NT2/D1 (cell line): Measurements from ENCODE around the gene TMEM117.
"Not testable (repeated sequence)": the region's sequence is repeated elsewhere in the genome, so short reads cannot be mapped to it uniquely, and the experiment has no call there.

Source experiments
- DNase-seq: peaks from one replicate; pipeline ENCODE4 v3.0.0-alpha.2; 2011; ENCODE audit warnings: low read depth, low spot score
- H3K27me3 ChIP-seq: 2 replicates; pipeline ENCODE4 v1.6.0; 2011; ENCODE audit warnings: mild to moderate bottlenecking; ENCODE audit not compliant: insufficient read length, insufficient read depth
- H3K36me3 ChIP-seq: 2 replicates; pipeline ENCODE4 v1.6.1; 2011; ENCODE audit warnings: mild to moderate bottlenecking, low read length, mixed read lengths; ENCODE audit not compliant: insufficient read depth, insufficient read length
- H3K4me1 ChIP-seq: 2 replicates; pipeline ENCODE4 v1.5.1; 2011; ENCODE audit not compliant: insufficient read depth, insufficient read length
- H3K4me3 ChIP-seq: 2 replicates; pipeline ENCODE4 v1.5.1; 2011; ENCODE audit warnings: low read depth; ENCODE audit not compliant: insufficient read length
- H3K9ac ChIP-seq: 2 replicates; pipeline ENCODE4 v1.6.0; 2011; ENCODE audit warnings: low read depth; ENCODE audit not compliant: insufficient read length
- H3K9me3 ChIP-seq: 2 replicates; pipeline ENCODE4 v1.5.1; 2011; ENCODE audit warnings: mild to moderate bottlenecking, low read length; ENCODE audit not compliant: insufficient read depth
- SUZ12 ChIP-seq: IDR thresholded peaks from 2 replicates; pipeline ENCODE4 v1.6.1; 2011; ENCODE audit not compliant: insufficient read length, insufficient read depth; ENCODE audit errors: extremely low read depth
- YY1 ChIP-seq: IDR thresholded peaks from 2 replicates; pipeline ENCODE4 v1.6.1; 2011; ENCODE audit not compliant: insufficient read length, insufficient read depth
- ZNF274 ChIP-seq: IDR thresholded peaks from 2 replicates; pipeline ENCODE4 v1.6.1; 2011; ENCODE audit warnings: mild to moderate bottlenecking, low read depth, low read length

The TMEM117 gene

DNA sequence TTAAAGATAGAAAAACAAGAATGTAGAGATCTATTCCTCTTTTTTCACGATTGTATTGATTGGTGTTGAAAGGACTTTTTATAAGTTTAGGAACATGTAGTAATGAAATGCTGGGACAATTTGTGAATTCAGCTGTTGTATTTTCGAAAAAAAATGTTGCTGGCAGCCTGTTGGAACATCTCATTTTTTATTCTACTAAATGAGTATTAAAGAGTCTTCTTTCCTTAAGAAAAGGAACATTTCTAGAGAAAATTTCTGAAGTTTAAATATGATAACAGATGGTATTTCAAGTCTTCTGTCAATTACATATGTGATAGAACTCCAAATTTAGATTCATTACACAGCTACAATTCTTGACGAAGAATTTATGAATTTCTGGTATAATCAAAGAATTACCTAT lies 189.6 kb downstream of the TMEM117 start:
- Histone ChIP-seq H3K27me3 (no peaks in the 10 kb centered on the region), H3K9ac (no peak overlapping the region), H3K4me3 (no peak overlapping the region), H3K36me3 (no peaks in the 10 kb centered on the region), H3K9me3 (no peaks in the 10 kb centered on the region), H3K4me1 (no peaks in the 10 kb centered on the region)
- no peak for TF ChIP-seq YY1
- TF ChIP-seq SUZ12: no peak
- no peak for TF ChIP-seq ZNF274
- DNase-seq: no peak

DNA sequence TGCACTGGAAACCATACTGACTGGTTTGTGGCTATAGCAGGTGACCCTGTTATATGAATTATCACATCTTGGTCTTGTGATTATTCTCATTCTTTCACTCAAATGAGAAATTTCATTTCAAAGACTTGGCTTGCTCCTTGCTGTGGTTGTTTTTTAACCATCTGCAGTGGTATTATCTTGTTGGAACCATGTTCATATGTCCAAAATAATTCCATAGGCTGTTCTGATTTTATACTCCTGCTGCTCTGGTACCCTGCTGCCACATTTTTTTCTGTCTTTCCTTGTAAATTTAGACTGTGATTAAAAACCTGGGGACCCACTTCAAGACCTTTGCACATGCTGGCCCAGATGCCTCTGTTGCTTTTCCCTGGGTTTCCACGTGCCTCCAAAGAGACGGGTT lies 190.2 kb downstream of the TMEM117 start:
- H3K4me1 ChIP-seq: no peaks in the 10 kb centered on the region
- no peaks in the 10 kb centered on the region for H3K27me3 ChIP-seq
- no peaks in the 10 kb centered on the region for H3K9me3 ChIP-seq
- H3K9ac ChIP-seq: no peak overlapping the region
- TF ChIP-seq SUZ12 (no peak), ZNF274 (no peak), YY1 (no peak)
- H3K4me3 ChIP-seq: no peak overlapping the region
- H3K36me3 ChIP-seq: no peaks in the 10 kb centered on the region
- DNase-seq: no peak

GRCh38 chr12:44026926-44027325 lies 191.0 kb downstream of the TMEM117 start:
- H3K27me3 ChIP-seq, H3K4me1 ChIP-seq, H3K9me3 ChIP-seq, H3K9ac ChIP-seq, H3K36me3 ChIP-seq, H3K4me3 ChIP-seq, DNase-seq: not testable (repeated sequence)

DNA sequence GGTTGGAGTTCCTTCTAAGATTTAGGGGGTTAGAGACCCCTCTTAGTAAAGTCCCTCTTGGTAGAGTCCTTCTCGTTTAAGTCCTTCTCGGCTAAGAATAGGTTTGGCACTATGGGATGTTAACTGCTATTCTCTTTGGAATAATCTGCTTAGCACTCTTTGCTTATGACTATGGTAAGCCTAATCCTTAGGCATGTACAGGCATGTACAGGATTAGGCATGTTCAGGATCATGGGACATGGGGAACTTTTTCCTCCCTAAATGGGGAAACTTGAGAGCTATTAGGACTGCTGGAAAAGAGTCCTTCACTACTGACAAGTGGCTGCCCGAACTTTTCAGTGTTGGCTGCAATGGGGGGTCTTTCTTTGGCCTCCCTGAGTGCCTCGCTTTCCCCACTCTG lies 193.3 kb downstream of the TMEM117 start:
- H3K4me3 ChIP-seq: no peak overlapping the region
- no peak overlapping the region for H3K9ac ChIP-seq
- H3K4me1 ChIP-seq: no peaks in the 10 kb centered on the region
- TF ChIP-seq ZNF274 (no peak), YY1 (no peak), SUZ12 (no peak)
- H3K27me3 ChIP-seq: no peaks in the 10 kb centered on the region
- no peaks in the 10 kb centered on the region for H3K36me3 ChIP-seq
- DNase-seq: no peak
- H3K9me3 ChIP-seq: 0 out of 2 replicates have a peak, but pooled peaks cover 9% of the 10 kb centered on the region

DNA sequence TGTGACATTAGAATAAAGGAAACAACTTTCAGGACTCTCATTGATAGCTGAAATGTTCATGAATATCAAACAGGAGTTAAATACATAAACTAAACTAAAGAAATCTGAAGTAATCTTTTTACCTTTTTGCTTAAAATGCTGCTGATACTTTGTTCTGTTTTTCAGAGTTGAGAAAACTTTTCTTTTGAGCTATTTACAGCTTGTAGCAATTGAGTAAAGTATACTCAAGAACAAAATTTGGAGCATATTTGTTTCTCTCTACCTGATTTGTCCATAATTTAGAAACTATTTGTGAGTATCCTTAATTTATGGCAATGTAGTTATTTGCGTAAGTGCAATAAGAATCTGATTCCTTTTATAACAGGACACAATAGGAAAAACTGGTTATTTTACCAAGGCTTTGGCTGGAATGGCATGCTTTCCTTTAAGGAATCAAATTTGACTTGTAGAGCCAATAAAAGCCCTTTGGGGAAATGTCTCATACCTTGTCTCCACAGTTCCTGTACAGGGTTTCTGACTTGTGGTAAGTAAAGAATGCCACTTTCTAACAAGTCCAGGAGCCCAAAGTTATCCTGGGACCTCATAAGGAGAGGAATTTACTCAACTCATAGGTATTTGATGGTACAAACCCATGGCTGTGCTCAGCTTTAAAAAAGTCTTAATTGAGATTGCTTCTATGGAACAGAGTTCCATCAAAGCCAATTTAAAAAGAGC lies 195.7 kb downstream of the TMEM117 start:
- no peak for DNase-seq
- Histone ChIP-seq H3K36me3 (no peaks in the 10 kb centered on the region), H3K4me3 (no peak overlapping the region), H3K9me3 (0 out of 2 replicates have a peak, but pooled peaks cover 9% of the 10 kb centered on the region), H3K9ac (no peak overlapping the region), H3K4me1 (no peaks in the 10 kb centered on the region), H3K27me3 (no peaks in the 10 kb centered on the region)
- TF ChIP-seq SUZ12 (no peak), ZNF274 (no peak), YY1 (no peak)

DNA sequence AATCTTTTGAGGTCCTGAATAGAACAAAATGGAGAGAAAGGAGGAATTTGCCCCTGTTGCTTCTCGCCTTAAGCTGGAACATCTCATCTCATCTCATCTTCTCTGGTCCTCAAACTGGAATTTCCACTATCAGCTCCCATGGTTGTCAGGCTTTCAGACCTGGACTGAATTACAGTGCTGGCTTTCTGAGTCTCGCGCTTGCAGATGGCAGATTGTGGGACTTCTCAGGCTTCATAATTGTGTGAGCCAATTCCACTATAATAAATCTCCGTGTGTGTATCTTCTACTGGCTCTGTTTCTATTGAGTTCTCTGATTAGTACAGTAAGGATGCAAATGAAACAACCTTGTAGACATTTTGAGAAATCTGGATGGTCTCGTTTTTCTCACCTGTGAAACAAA lies 199.0 kb downstream of the TMEM117 start:
- no peak overlapping the region for H3K9ac ChIP-seq
- peaks cover 9% of the 10 kb centered on the region; the same call in 1 of the 2 replicates for H3K9me3 ChIP-seq
- no peaks in the 10 kb centered on the region for H3K4me1 ChIP-seq
- H3K27me3 ChIP-seq: no peaks in the 10 kb centered on the region
- no peaks in the 10 kb centered on the region for H3K36me3 ChIP-seq
- TF ChIP-seq SUZ12 (no peak), ZNF274 (no peak), YY1 (no peak)
- no peak for DNase-seq
- H3K4me3 ChIP-seq: no peak overlapping the region

GRCh38 chr12:44036875-44037443 lies 201.1 kb downstream of the TMEM117 start:
- Histone ChIP-seq H3K4me3 (no peak overlapping the region), H3K9ac (no peak overlapping the region), H3K4me1 (no peaks in the 10 kb centered on the region), H3K9me3 (peaks cover under 1% of the 10 kb centered on the region; the same call in 1 of the 2 replicates), H3K27me3 (no peaks in the 10 kb centered on the region), H3K36me3 (no peaks in the 10 kb centered on the region)
- no peak for TF ChIP-seq YY1
- no peak for TF ChIP-seq ZNF274
- TF ChIP-seq SUZ12: no peak
- no peak for DNase-seq

DNA sequence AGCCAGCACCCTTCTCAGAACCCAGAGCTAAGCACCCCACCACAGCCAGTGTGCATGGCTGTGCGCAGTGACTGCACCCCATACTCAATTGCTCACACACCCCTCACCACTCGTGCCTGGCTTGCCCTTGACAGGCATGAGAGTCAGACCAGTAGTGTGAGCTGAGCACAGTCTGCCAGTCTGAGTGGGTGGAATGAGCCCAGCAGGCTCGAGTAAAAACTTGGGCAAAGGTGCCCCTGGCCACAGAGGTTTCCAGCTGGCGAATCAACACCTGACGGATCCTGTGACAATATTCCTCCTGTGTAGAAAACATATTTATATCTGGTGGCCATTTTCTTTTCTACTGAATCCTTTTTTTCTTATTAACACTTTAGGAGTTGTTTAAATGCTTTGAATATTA lies 202.5 kb downstream of the TMEM117 start:
- Histone ChIP-seq H3K9me3 (no peaks in the 10 kb centered on the region; the same call in 1 of the 2 replicates), H3K9ac (no peak overlapping the region), H3K4me3 (no peak overlapping the region), H3K27me3 (no peaks in the 10 kb centered on the region), H3K36me3 (no peaks in the 10 kb centered on the region), H3K4me1 (no peaks in the 10 kb centered on the region)
- no peak for DNase-seq
- TF ChIP-seq ZNF274 (no peak), YY1 (no peak), SUZ12 (no peak)

DNA sequence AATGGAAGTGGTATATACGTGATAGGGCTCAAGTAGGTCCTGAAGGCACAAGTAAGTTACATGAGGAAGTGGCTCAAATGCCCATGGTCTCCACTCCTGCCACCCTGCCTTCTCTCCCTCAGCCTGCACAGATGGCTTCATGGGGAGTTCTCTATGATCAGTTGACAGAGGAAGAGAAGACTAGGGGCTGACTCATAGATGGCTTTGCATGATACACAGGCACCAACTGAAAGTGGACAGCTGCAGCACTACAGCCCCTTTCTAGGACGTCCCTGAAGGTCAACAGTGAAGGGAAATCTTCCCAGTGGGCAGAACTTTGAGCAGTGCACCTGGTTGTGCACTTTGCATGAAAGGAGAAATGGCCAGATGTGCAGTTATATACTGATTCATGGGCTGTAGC lies 208.6 kb downstream of the TMEM117 start:
- H3K9ac ChIP-seq, H3K27me3 ChIP-seq, H3K4me3 ChIP-seq, H3K4me1 ChIP-seq, H3K9me3 ChIP-seq, H3K36me3 ChIP-seq, DNase-seq: not testable (repeated sequence)
